ENCODE results near the gene PSMD8.

GRCh38 chr19:38409631-38410133, 35.3 kb downstream of the PSMD8 start:
- TF ChIP-seq CTCF (conservative IDR thresholded peaks at IDR 0.05; ENCODE audit: low read length) = no peak
- TF ChIP-seq EZH2phosphoT487 (IDR thresholded peaks at IDR 0.05; ENCODE audit: borderline replicate concordance) = no peak
